Activated CD4-positive, alpha-beta T cell treated with anti-CD3 and anti-CD28 coated beads, Interleukin-2, amount 50 U/mL, for 24 hours (primary cell): Measurements from ENCODE around the gene TMCC1.

Source experiments
- DNase-seq, 2 donors: peaks; one replicate each; pipeline ENCODE4 v3.0.0-alpha.2; 2020; ENCODE audit warnings: low read depth in 1 of 2, low spot score in 1 of 2

Gene TMCC1

GRCh38 chr3:129625072-129625874, 268.2 kb downstream of the TMCC1 start:
- no peak for DNase-seq

- DNase-seq = no peak
Observed at GRCh38 chr3:129624347-129625071, 269.0 kb downstream of the TMCC1 start.

- DNase-seq = no peak
Observed at GRCh38 chr3:129623447-129624118, 269.9 kb downstream of the TMCC1 start.

GRCh38 chr3:129622933-129623332, 270.6 kb downstream of the TMCC1 start:
- no peak for DNase-seq

GRCh38 chr3:129622226-129622874, 271.2 kb downstream of the TMCC1 start:
- DNase-seq = no peak

- DNase-seq = no peak
Observed at GRCh38 chr3:129621626-129622225, 271.8 kb downstream of the TMCC1 start.

GRCh38 chr3:129620828-129621559, 272.5 kb downstream of the TMCC1 start:
- no peak for DNase-seq

- DNase-seq = no peak
Observed at GRCh38 chr3:129619726-129620162, 273.8 kb downstream of the TMCC1 start.

GRCh38 chr3:129618901-129619671, 274.4 kb downstream of the TMCC1 start:
- no peak for DNase-seq

- no peak for DNase-seq
Observed at GRCh38 chr3:129618186-129618820, 275.2 kb downstream of the TMCC1 start.

- DNase-seq = no peak
Observed at GRCh38 chr3:129617381-129618185, 275.9 kb downstream of the TMCC1 start.

- no peak for DNase-seq
Observed at GRCh38 chr3:129616713-129617112, 276.8 kb downstream of the TMCC1 start.

- DNase-seq = no peak
Observed at GRCh38 chr3:129616291-129616690, 277.2 kb downstream of the TMCC1 start.

GRCh38 chr3:129615751-129616281, 277.7 kb downstream of the TMCC1 start:
- no peak for DNase-seq

- DNase-seq = no peak
Observed at GRCh38 chr3:129614927-129615363, 278.6 kb downstream of the TMCC1 start.

- no peak for DNase-seq
Observed at GRCh38 chr3:129614435-129614834, 279.1 kb downstream of the TMCC1 start.

- no peak for DNase-seq
Observed at GRCh38 chr3:129613367-129613740, 280.2 kb downstream of the TMCC1 start.
